HCT116 (cell line): ENCODE measurements around the gene NDUFB2. TPM values are rescaled to one million over a fixed set of nuclear protein-coding genes. Genes with fewer than 3 reads are reported as not detected.

ENCODE experiments used
- ATAC-seq: fragments of 200-7000 bp; cut with Tn5 transposase; 2 replicates; pipeline ENCODE4 v1.9.1; 2020; ENCODE audit warnings: mild to moderate bottlenecking, moderate library complexity
- BruUV-seq: library from RNA; stranded (reverse); fragments of 400-500 nt; replicated peaks from 2 replicates; lab custom pipeline; 2021; lab: Mats Ljungman, UMichigan
- CTCF ChIA-PET: fragments of 300-600 bp; sonication (Branson Sonifier 250); formaldehyde crosslinking; loops from one replicate; lab custom pipeline; 2021; ENCODE audit warnings: antibody characterized with exemption; lab: Charles Lee
- POLR2A ChIA-PET: fragments of 300-600, 350-600 bp; sonication (Branson Sonifier 250); formaldehyde crosslinking; loops from one replicate; lab custom pipeline; 2021; ENCODE audit warnings: antibody characterized with exemption; lab: Charles Lee
- RAD21 ChIA-PET, 2 experiments: fragments of 300-600 bp; sonication (Branson Sonifier 250); formaldehyde crosslinking; loops; one replicate each; lab custom pipeline; 2023; ENCODE audit warnings: low total read pairs in 2 of 2; ENCODE audit not compliant: uncharacterized antibody in 2 of 2, unreplicated experiment in 2 of 2, low non-redundant PET in 1 of 2; lab: Charles Lee
- DNase-seq: peaks from one replicate; pipeline ENCODE4 v3.0.0-alpha.2; 2010; ENCODE audit warnings: low read depth, low spot score
- H2AFZ ChIP-seq: fragments of 200-600 bp; shearing (Covaris generic), sonication (generic); 2 replicates; pipeline ENCODE4 v1.6.1; 2017; ENCODE audit warnings: low read depth, mixed run types, mixed read lengths, antibody characterized with exemption, low read length; ENCODE audit not compliant: poor library complexity, severe bottlenecking
- H3K27ac ChIP-seq: 2 replicates; pipeline ENCODE4 v1.5.1; 2012; ENCODE audit warnings: low read depth, low read length
- H3K27me3 ChIP-seq: fragments of 200-600 bp; sonication (generic); 2 replicates; pipeline ENCODE4 v1.6.1; 2016; ENCODE audit warnings: mixed run types, low read length, mixed read lengths; ENCODE audit not compliant: insufficient read depth
- H3K36me3 ChIP-seq, 2 experiments: fragments of 200-500 bp in 1 of 2; fragments of 200-600 bp in 1 of 2; sonication (Bioruptor generic) in 1 of 2; sonication (generic) in 1 of 2; 2 replicates each; pipeline versions ENCODE4 v1.5.1 to v1.6.1; 2014 to 2016; ENCODE audit warnings: low read length in 2 of 2, inconsistent platforms in 1 of 2, mixed read lengths in 1 of 2, mixed run types in 1 of 2; ENCODE audit not compliant: insufficient read depth in 2 of 2, control insufficient read depth in 1 of 2
- H3K4me1 ChIP-seq, 2 experiments: fragments of 200-600 bp in 1 of 2; sonication (generic) in 1 of 2; 2 replicates each; pipeline versions ENCODE4 v1.5.1 to v1.6.1; 2012 to 2017; ENCODE audit warnings: low read length in 2 of 2, inconsistent platforms in 1 of 2, mild to moderate bottlenecking in 1 of 2, mixed read lengths in 1 of 2, mixed run types in 1 of 2, moderate library complexity in 1 of 2; ENCODE audit not compliant: insufficient read depth in 2 of 2, control insufficient read depth in 1 of 2
- H3K4me2 ChIP-seq: fragments of 200-600 bp; sonication (generic); 2 replicates; pipeline ENCODE4 v1.6.1; 2017; ENCODE audit warnings: mixed run types, low read length, mixed read lengths
- H3K4me3 ChIP-seq, 2 experiments: fragments of 200-600 bp in 1 of 2; sonication (generic) in 1 of 2; replicated peaks in 1 of 2; 2 replicates each; pipeline ENCODE4 v1.5.1; 2011 to 2016; ENCODE audit warnings: low read length in 2 of 2, control low read depth in 1 of 2, low read depth in 1 of 2, mild to moderate bottlenecking in 1 of 2, mixed read lengths in 1 of 2, mixed run types in 1 of 2
- H3K79me2 ChIP-seq: fragments of 200-600 bp; sonication (generic); 2 replicates; pipeline ENCODE4 v1.6.1; 2017; ENCODE audit warnings: mild to moderate bottlenecking, mixed run types, low read length, moderate library complexity, mixed read lengths; ENCODE audit not compliant: insufficient read depth
- H3K9ac ChIP-seq: fragments of 200-600 bp; sonication (generic); 2 replicates; pipeline ENCODE4 v1.6.1; 2016; ENCODE audit warnings: low read length, mixed read lengths
- H3K9me2 ChIP-seq: fragments of 200-600 bp; sonication (generic), shearing (Covaris generic); 2 replicates; pipeline ENCODE4 v1.6.1; 2017; ENCODE audit warnings: mixed run types, mild to moderate bottlenecking, moderate library complexity; ENCODE audit not compliant: insufficient read depth
- H3K9me3 ChIP-seq, 2 experiments: fragments of 200-500 bp in 1 of 2; fragments of 200-600 bp in 1 of 2; sonication (Bioruptor generic) in 1 of 2; sonication (generic) in 1 of 2; 2 replicates each; pipeline ENCODE4 v1.6.1; 2014 to 2017; ENCODE audit warnings: low read length in 2 of 2, mixed read lengths in 2 of 2, inconsistent platforms in 1 of 2, low read depth in 1 of 2, mild to moderate bottlenecking in 1 of 2, mixed run types in 1 of 2, moderate library complexity in 1 of 2; ENCODE audit not compliant: control insufficient read depth in 1 of 2, insufficient read depth in 1 of 2
- H4K20me1 ChIP-seq: fragments of 200-600 bp; sonication (generic), shearing (Covaris generic); 2 replicates; pipeline ENCODE4 v1.6.1; 2017; ENCODE audit warnings: mixed run types, mild to moderate bottlenecking, moderate library complexity; ENCODE audit not compliant: insufficient read depth
- ATF3 ChIP-seq: IDR thresholded peaks from 2 replicates; pipeline ENCODE4 v1.6.1; 2012
- CEBPB ChIP-seq: IDR thresholded peaks from 2 replicates; pipeline ENCODE4 v1.6.1; 2012; ENCODE audit warnings: low read depth
- CTCF ChIP-seq, 3 experiments: fragments of 200-600 bp in 1 of 3; sonication (generic) in 1 of 3; IDR thresholded peaks in 2 of 3; conservative IDR thresholded peaks in 1 of 3; 2 replicates each; pipeline ENCODE4 v1.5.1; 2012 to 2017; ENCODE audit warnings: low read depth in 2 of 3, low read length in 2 of 3, antibody characterized with exemption in 1 of 3, borderline replicate concordance in 1 of 3, control low read depth in 1 of 3, mild to moderate bottlenecking in 1 of 3, mixed read lengths in 1 of 3, mixed run types in 1 of 3, moderate library complexity in 1 of 3; ENCODE audit not compliant: insufficient read depth in 1 of 3
- EGR1 ChIP-seq: IDR thresholded peaks from 2 replicates; pipeline ENCODE4 v1.6.1; 2012; ENCODE audit warnings: low read depth
- ELF1 ChIP-seq: IDR thresholded peaks from 2 replicates; pipeline ENCODE4 v1.6.1; 2012; ENCODE audit warnings: low read depth, borderline replicate concordance
- EZH2 ChIP-seq: fragments of 200-600 bp; sonication (generic); IDR thresholded peaks from 2 replicates; pipeline ENCODE4 v1.6.1; 2017; ENCODE audit warnings: antibody characterized with exemption, mixed run types
- EZH2phosphoT487 ChIP-seq: fragments of 200-600 bp; IDR thresholded peaks from 2 replicates; pipeline ENCODE4 v1.6.1; 2018; ENCODE audit warnings: antibody characterized with exemption, borderline replicate concordance
- MAX ChIP-seq: IDR thresholded peaks from 2 replicates; pipeline ENCODE4 v1.6.1; 2012
- POLR2A ChIP-seq: IDR thresholded peaks from 2 replicates; pipeline ENCODE4 v1.7.0; 2011; ENCODE audit warnings: borderline replicate concordance; ENCODE audit not compliant: insufficient read depth, insufficient read length; ENCODE audit errors: extremely low read depth
- POLR2AphosphoS5 ChIP-seq: IDR thresholded peaks from 2 replicates; pipeline ENCODE4 v1.6.1; 2011; ENCODE audit warnings: mild to moderate bottlenecking, low read depth, low read length, moderate library complexity
- REST ChIP-seq: IDR thresholded peaks from 2 replicates; pipeline ENCODE4 v1.6.1; 2012; ENCODE audit warnings: low read depth
- SIN3A ChIP-seq: IDR thresholded peaks from 2 replicates; pipeline ENCODE4 v1.6.1; 2012; ENCODE audit warnings: low read depth
- SP1 ChIP-seq: IDR thresholded peaks from 2 replicates; pipeline ENCODE4 v1.6.1; 2012; ENCODE audit warnings: low read depth
- SRF ChIP-seq: IDR thresholded peaks from 2 replicates; pipeline ENCODE4 v1.6.1; 2012; ENCODE audit warnings: low read depth
- TCF7L2 ChIP-seq: IDR thresholded peaks from 2 replicates; pipeline ENCODE4 v1.7.0; 2011; ENCODE audit warnings: borderline replicate concordance, inconsistent platforms; ENCODE audit not compliant: insufficient read depth, insufficient read length; ENCODE audit errors: extremely low read depth
- YY1 ChIP-seq: IDR thresholded peaks from 2 replicates; pipeline ENCODE4 v1.6.1; 2011; ENCODE audit warnings: low read length, low read depth, moderate library complexity, mild to moderate bottlenecking; ENCODE audit not compliant: insufficient replicate concordance; ENCODE audit errors: extremely low read depth
- ZBTB33 ChIP-seq: IDR thresholded peaks from 2 replicates; pipeline ENCODE4 v1.6.1; 2011; ENCODE audit warnings: mild to moderate bottlenecking, low read length, moderate library complexity; ENCODE audit not compliant: insufficient replicate concordance; ENCODE audit errors: extremely low read depth
- ZNF274 ChIP-seq: fragments of 200-500 bp; sonication (Bioruptor generic); IDR thresholded peaks from 2 replicates; pipeline ENCODE4 v1.6.1; 2014; ENCODE audit warnings: mild to moderate bottlenecking, low read depth, low read length, inconsistent platforms
- intact Hi-C: fragments of 100-400 bp; cut with micrococcal nuclease; formaldehyde crosslinking; loops from 2 replicates; pipeline ENCODE4 v1.10.0; 2022
- total RNA-seq: library from RNA; stranded (reverse); gene quantifications from one replicate; pipeline ENCODE4 v1.2.1, GENCODE V29; 2021; ENCODE audit not compliant: unreplicated experiment

NDUFB2 gene
- total RNA-seq, 1 experiment from 2014 or later, result 143 TPM

GRCh38 chr7:140697447-140698143, 1.1 kb downstream of the NDUFB2 start:
- intact Hi-C loops, result no loop called here

More at GRCh38 chr7:140697447-140698143, 1.1 kb downstream of the NDUFB2 start:
- no peak for TF ChIP-seq ATF3
- no peak for TF ChIP-seq SP1
- no peak for TF ChIP-seq CEBPB
- no peak for TF ChIP-seq YY1
- TF ChIP-seq POLR2A, result no peak
- TF ChIP-seq MAX, result no peak
- no peak; the same call in 1 of the 2 replicates for TF ChIP-seq ELF1
- TF ChIP-seq EZH2phosphoT487, result no peak
- TF ChIP-seq ZBTB33, result no peak
- TF ChIP-seq EZH2, result no peak
- no peak for TF ChIP-seq CTCF (IDR thresholded peaks at IDR 0.05 in 2 of 3, conservative IDR thresholded peaks at IDR 0.05 in 1 of 3; ENCODE audit: borderline replicate concordance in 1 of 3, insufficient read depth in 1 of 3, low read depth in 2 of 3, low read length in 2 of 3)
- TF ChIP-seq SRF, result no peak
- no peak for TF ChIP-seq TCF7L2
- no peak; the same call in 1 of the 2 replicates for TF ChIP-seq SIN3A
- TF ChIP-seq REST, result no peak
- TF ChIP-seq POLR2AphosphoS5, result no peak
- no peak for TF ChIP-seq EGR1
- TF ChIP-seq ZNF274, result no peak
- H3K36me3 ChIP-seq, result peaks cover 0 to 4% of the 10 kb centered on the region in 2 experiments; a peak in 1 of 4 replicates
- peak overlapping the region; percentile 75 to 86 for H3K4me3 ChIP-seq
- H3K27me3 ChIP-seq, result no peaks in the 10 kb centered on the region
- BruUV-seq, result TSS peak; percentile 45
- POLR2A ChIA-PET, result no interaction called here
- RAD21 ChIA-PET, result no interaction called here
- CTCF ChIA-PET, result no interaction called here
- ATAC-seq (no peak), DNase-seq (no peak)
- H3K9me2 ChIP-seq, result no peaks in the 10 kb centered on the region
- peaks cover 57% of the 10 kb centered on the region for H3K79me2 ChIP-seq
- H3K9me3 ChIP-seq, result no peaks in the 10 kb centered on the region
- H3K27ac ChIP-seq, result peak overlapping the region; percentile 95
- H3K9ac ChIP-seq, result peak overlapping the region; percentile 87
- no peaks in the 10 kb centered on the region for H4K20me1 ChIP-seq
- H2AFZ ChIP-seq, result no peak overlapping the region
- H3K4me1 ChIP-seq, result peaks cover 4 to 20% of the 10 kb centered on the region in 2 experiments; a peak in 3 of 4 replicates
- peak overlapping the region; percentile 96 for H3K4me2 ChIP-seq
